Measurements from ENCODE around the gene MEGF9.

DNA sequence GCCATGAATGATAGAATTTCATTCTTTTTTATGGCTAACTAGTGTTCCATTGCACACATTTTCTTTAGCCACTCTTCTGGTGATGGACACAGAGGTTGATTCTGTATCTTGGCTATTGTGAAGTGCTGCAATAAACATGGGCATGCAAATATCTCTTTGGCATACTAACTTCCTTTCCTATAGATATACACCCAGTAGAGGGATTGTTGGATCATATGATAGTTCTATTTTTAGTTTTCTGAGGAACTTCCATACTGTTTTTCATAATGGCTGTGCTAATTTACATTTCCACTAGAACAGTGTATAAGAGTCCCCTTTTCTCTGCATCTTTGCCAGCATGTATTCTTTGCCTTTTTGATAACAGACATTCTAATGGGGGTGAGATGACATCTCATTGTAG lies 83.9 kb downstream of the MEGF9 start:
- TF ChIP-seq CTCF (IDR thresholded peaks at IDR 0.05) = no peak
- no peak for TF ChIP-seq POLR2AphosphoS5 (IDR thresholded peaks at IDR 0.05)
- TF ChIP-seq EP300 (IDR thresholded peaks at IDR 0.05) = no peak
- TF ChIP-seq POLR2A (IDR thresholded peaks at IDR 0.05) = no peak

Data from gastroesophageal sphincter (tissue), 3 donors.